Measurements from ENCODE around the gene P2RY11.

GRCh38 chr19:10089801-10090375 lies 21.6 kb upstream of the P2RY11 start:
- TF ChIP-seq CTCF (IDR thresholded peaks at IDR 0.05; ENCODE audit: low read length) = no peak
- no peak for TF ChIP-seq EZH2phosphoT487 (IDR thresholded peaks at IDR 0.05; ENCODE audit: low read length)
